ENCODE data around the gene STK36. TPM values are rescaled to one million over a fixed set of nuclear protein-coding genes. Genes with fewer than 3 reads are reported as not detected.
A peak's percentile ranks its signal among the peaks of the same experiment; 100 is the strongest.

Gene STK36
- total RNA-seq, 1 donor from 2014 or later, result 20.9 TPM

GRCh38 chr2:218663901-218664300 lies 8.0 kb upstream of the STK36 start:
- DNase-seq, result no peak

DNA sequence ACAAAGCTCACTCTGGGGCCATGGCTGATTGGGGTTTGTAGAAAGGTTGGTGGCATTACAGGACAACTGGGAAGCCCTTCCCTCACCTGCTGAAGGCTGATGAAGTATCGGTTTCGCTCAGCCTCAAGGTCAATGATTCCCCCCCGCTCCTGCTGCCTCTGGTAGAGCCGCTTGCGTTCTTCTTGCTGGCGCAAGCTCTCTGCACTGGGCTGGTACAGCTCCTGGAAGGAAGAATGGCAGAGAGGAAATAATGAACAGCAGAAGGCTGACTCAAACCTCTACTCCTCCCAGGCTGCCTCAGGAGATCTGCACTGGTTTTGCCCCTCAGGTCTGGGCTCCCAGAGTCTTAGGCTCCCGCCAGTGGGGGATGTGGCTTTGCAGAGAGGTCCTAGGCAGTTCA lies 7.2 kb upstream of the STK36 start:
- DNase-seq, result no peak

DNA sequence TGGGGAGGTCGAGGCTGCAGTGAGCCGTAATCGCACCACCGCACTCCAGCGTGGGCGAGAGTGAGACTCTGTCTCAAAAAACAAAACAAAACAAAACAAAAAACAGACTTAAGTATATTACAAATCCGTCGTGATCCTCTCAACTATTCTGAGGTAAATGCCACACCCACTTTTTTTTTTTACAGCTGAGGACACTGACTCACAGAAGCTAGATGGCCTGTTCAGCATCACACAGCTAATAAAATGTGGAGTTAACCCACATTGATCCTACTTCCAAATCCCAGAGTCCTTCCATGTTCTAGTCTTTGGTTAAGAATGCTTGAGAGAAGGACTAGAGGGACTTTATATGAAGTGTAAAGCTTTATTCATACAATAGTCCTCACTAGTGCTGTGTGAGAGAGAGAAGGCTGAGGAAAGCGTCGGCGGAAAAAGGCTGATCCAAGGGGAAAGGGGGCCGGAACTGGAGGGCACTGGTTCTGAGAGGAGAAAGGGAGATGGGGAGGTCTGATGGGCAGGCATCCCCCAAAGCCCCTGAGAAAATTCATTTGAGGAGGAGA lies 711 bp upstream of the STK36 start:
- no peak for DNase-seq

- DNase-seq, result no peak
Observed at GRCh38 chr2:218679119-218679518, 7.2 kb downstream of the STK36 start.

DNA sequence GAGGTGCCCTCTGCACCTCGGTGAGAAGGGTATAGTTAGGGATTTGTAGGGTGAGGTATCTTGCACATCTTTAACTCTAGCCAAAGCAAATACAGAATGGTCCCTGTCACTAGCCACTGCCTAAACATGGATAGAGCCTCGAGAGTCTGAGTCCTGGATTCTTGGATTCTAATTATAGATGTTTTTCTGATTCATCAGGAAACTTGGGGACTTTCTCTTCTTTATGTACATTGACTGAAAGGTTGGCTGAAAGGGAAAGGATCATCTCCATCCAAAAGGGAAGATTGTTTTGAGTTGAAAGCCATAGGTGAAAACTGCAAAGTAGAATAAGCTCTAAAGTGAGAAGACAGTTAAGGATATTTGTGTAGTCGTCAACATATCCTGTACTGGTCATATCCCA lies 8.2 kb downstream of the STK36 start:
- DNase-seq, result no peak

GRCh38 chr2:218687400-218688060 lies 15.6 kb downstream of the STK36 start:
- peak; percentile 24 for DNase-seq

- no peak for DNase-seq
Observed at GRCh38 chr2:218691234-218691633, 19.3 kb downstream of the STK36 start.

DNA sequence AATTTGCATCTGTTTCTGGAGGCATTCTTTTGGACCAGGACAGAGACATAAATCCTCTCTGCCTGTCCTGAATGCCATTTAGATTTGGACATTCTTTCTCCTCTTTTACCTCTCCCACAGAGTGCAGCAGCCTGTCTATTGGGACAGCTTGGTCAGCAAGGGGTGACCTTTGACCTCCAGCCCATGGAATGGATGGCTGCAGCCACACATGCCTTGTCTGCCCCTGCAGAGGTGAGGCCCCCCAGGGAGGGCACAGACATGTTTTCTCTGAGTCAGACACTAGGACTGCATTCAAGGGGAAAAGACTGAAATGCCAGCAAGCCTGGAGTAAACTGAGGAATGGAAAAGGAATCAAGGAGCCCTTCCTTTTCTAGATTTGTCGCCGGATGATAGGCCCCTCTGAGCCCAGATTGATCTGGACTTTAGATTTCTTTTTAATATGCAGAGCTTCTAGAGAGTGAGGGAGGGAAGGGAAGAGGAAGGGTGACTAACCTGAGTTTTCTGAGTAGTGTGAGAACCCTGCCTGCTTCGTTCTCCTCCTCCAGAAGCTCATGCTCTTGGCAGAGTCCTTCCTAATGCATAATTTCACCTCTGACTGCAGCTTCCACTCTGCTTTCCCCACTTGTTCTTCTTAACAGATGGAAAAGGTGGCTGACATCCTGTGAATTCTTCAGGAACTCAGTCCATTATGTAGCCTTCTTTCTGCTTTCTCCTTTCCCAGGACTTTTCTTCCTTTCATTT lies 22.7 kb downstream of the STK36 start:
- no peak for DNase-seq

- no peak for DNase-seq
Observed at GRCh38 chr2:218698885-218699284, 27.0 kb downstream of the STK36 start.

GRCh38 chr2:218701806-218702205 lies 29.9 kb downstream of the STK36 start:
- no peak for DNase-seq

GRCh38 chr2:218703341-218703740 lies 31.5 kb downstream of the STK36 start:
- DNase-seq, result no peak

GRCh38 chr2:218708086-218708485 lies 36.2 kb downstream of the STK36 start:
- no peak for DNase-seq

GRCh38 chr2:218709908-218710307 lies 38.0 kb downstream of the STK36 start:
- no peak for DNase-seq

DNA sequence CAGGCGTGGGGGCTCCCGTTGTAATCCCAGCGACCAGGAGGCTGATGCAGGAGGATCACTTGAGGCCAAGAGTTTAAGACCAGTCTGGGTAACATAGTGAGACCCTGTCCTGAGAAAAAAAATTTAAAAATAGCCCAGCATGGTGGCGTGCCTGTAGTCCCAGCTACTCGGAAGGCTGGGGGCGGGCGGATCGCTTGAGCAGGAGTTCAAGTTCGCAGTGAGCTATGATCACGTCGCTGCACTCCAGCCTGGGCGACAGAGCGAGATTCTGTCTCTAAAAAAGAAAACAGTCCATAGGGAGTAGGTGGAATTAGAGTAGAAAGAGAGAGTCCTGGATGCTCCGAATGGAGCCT lies 38.4 kb downstream of the STK36 start:
- DNase-seq, result no peak

DNA sequence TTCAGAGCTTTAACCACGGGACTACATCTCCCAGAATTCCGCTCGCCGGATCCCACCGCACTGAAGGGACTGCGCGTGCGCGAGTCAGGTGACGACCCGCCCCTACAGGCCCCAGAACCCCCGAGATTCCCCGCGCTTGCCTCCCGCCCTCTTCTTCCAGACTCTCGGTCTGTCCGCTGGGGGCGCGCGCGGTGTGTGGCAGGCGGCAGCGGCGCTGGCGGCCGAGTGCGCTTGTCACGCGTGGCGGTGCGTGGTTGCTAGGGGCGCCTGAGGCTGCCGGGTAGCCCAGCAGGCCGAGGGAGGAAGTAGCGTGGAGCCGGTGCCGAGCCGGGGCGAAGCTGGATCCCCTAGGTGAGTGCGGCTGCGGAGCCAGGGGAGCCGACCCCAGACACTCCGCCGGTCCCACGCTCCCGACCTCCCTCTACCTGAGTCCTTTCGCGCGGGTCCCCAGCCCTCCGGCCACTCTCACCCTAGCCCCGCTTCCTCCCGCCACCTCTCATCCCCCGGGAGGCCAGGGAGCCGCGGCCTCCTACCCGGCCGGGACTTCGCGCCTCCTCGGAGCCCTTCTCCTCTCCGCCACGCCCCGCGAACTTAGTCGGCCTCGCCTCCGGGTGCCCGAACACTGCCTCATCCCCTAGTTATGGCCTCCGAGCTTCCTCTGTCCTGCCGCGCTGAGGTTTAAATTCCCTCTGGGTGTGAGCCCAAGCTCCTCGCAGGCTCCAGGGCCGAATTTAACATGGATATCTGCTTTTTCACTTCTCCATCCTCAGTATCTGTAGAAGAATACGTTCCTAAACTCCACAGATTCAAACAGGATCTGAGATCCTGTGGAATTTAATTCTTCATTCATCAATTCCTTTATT lies 39.0 kb downstream of the STK36 start, which contains the start of gene TTLL4:
TSS of gene TTLL4 (plus strand) at position 149 of the 863 bp plus-strand sequence. CDS start 26,842 bp downstream, outside the sequence.
- peak; percentile 97 for DNase-seq

DNA sequence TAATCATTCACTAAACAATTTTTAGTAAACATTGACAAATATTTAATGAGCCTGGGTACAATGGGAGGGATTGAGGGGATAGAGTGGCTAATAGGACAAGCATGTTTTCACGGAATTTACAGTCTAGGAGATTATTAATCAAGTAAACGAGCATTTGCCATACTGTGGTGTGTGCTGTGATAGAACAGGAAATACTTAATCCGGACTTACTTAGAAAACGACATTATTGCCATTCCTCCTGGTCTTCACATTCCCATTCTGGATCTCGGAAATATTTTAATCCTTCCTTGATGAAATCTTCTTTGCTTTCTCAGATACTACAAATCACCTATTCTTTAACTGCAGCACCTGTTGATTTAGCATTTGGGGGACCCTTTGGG lies 39.7 kb downstream of the STK36 start:
- no peak for DNase-seq

DNA sequence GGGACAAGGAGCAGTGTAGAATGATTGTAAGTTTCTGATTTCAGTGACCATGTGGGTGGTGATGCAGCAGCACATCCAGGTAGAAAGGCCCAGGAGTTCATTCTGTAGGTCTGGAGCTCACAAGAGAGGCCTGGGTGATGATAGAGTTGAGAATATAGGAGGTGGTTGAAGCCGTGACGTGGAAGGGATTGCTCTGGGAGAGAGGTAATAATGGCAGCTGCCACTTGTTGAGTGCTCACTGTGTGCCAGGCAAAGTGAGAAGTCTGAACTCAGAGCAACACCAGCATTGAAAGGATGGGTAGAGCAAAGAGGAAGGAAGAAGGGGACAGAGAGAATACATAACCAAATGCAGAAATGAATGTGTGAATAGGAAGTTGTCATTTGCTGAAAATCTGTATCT lies 42.0 kb downstream of the STK36 start:
- DNase-seq, result no peak

DNA sequence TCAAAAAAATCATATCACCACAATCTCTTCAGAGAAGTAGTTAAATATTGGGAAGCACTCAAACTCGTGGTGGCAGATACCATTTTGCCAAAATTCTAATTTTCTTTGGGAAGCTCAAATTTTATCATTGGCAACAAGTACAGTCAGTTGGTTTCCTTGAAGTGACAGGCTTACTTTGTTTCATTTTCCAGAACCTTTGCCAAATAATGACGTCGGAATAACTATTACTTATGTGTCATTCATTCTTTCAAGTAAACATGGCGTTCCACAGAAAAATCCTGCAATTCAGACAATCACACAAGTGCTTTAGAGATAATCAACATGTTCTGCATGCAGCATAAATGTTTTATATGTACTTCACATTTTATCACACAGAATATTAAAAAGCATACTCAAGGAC lies 44.2 kb downstream of the STK36 start:
- DNase-seq, result no peak

DNA sequence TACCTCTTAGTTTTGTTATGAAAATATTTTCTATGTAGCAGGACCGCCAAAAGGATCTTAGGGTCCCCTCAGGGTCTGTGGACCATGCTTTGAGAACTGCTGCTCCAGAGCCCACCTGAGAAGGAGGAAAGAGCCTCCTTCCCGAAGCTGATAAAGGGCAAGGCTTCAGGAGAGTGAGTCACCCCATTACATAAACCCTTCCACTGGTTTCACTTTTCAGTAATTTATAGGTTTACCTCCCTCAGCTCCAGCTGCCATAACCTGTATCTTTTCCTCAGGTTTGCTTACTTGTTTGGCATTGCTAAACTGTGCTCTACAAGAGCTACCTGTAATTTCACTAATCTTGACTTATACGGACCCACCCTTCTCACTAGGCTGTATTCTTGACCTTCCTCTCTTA lies 45.4 kb downstream of the STK36 start:
- DNase-seq, result no peak

DNA sequence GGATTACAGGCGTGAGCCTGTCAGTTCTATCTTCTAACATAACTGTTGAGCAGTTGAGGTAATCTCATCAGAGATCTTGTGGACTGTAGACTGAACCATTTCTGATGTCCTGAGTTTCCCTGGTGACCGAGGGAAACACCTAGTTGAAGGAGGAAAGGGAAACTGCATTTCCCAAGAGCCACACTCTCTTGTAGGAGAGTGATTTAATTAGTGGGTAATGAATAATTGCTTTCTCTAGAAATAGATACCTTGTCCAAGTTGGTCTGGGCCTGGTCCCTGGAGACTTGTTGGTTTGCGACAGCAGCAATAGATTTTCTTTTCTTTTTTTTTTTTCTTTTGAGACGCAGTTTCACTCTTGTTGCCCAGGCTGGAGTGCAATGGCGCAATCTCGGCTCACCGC lies 46.2 kb downstream of the STK36 start:
- DNase-seq, result no peak

GRCh38 chr2:218719457-218719856 lies 47.6 kb downstream of the STK36 start:
- DNase-seq, result no peak

DNA sequence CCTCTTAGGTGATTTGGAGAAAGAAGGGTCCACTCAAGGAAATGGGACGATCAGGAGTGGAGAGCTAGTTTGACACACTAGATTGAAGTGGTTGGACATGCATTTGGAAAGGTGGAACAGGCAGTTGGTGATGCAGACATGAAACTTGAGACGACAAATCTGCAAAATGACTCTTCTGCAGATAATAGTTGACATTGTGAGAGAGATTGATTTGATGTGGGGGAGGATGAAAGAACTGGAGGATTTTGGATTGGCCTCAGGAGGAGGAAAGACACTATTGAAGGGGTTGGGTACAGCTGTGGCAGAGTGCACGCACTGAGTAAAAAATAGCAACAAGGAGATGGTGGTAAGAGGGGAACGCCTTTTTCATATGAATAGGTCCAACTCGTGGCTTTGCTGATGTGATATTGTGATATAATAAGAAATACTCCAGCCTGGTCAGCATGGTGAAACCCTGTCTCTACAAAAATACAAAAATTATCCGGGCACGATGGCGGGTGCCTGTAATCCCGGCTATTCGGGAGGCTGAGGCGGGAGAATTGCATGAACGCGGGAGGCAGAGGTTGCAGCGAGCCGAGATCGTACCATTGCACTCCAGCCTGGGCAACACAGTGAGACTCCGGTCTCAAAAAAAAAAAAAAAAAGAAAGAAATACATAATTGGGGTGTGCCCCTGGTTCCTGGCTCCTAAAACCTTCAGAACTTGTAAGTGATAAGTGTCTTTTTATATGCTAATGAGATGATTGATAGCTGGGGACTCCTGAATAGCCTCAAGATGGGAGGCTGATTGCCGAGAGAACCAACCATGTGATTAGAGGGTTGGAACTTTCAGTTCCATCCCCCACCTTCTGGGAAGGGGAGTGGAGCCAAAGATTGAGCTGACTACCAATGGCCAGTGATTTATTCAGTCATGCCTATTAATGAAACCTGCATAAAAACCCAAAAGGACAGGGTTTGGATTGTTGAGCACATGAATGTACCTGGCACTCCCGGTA lies 48.5 kb downstream of the STK36 start:
- DNase-seq, result no peak
